IMR-90 (cell line): ENCODE measurements around the gene EML6. TPM values are rescaled to one million over a fixed set of nuclear protein-coding genes. Genes with fewer than 3 reads are reported as not detected.

Experiments
- ATAC-seq: fragments of 200-7000 bp; cut with Tn5 transposase; 2 replicates; pipeline ENCODE4 v1.9.1; 2020; ENCODE audit warnings: low read depth, mild to moderate bottlenecking, moderate library complexity
- BruUV-seq: library from RNA; stranded (reverse); fragments of 400-500 nt; replicated peaks from 2 replicates; lab custom pipeline; 2021; lab: Mats Ljungman, UMichigan
- CTCF ChIA-PET: fragments of 300-600 bp; formaldehyde crosslinking; extraction: SDS; loops from one replicate; lab custom pipeline; 2021; ENCODE audit warnings: antibody characterized with exemption; lab: Yijun Ruan, JAX
- POLR2A ChIA-PET: fragments of 300-600 bp; sonication (Branson Sonifier 250); formaldehyde crosslinking; loops from one replicate; lab custom pipeline; 2022; ENCODE audit warnings: antibody characterized with exemption; ENCODE audit not compliant: unreplicated experiment; lab: Charles Lee
- DNase-seq: peaks from one replicate; pipeline ENCODE4 v3.0.0; 2013
- H2AFZ ChIP-seq: replicated peaks from 2 replicates; pipeline ENCODE3; 2013; ENCODE audit warnings: low read length, mild to moderate bottlenecking; ENCODE audit not compliant: poor library complexity
- H2AK5ac ChIP-seq: 2 replicates; pipeline ENCODE4 v1.6.1; 2013; ENCODE audit warnings: low read depth, low read length, inconsistent platforms
- H2AK9ac ChIP-seq: replicated peaks from 2 replicates; pipeline ENCODE3; 2013; ENCODE audit warnings: mild to moderate bottlenecking, low read depth, low read length, moderate library complexity; ENCODE audit not compliant: poor library complexity
- H2BK120ac ChIP-seq: 2 replicates; pipeline ENCODE4 v1.6.1; 2013; ENCODE audit warnings: low read depth, low read length, inconsistent platforms
- H2BK15ac ChIP-seq: 3 replicates; pipeline ENCODE4 v1.6.1; 2013; ENCODE audit warnings: low read depth, low read length, inconsistent platforms
- H2BK20ac ChIP-seq: 2 replicates; pipeline ENCODE4 v1.6.1; 2013; ENCODE audit warnings: low read depth, mild to moderate bottlenecking, inconsistent platforms, low read length, moderate library complexity
- H2BK5ac ChIP-seq: 2 replicates; pipeline ENCODE4 v1.6.1; 2013; ENCODE audit warnings: mild to moderate bottlenecking, low read depth, low read length, inconsistent platforms; ENCODE audit not compliant: poor library complexity, severe bottlenecking
- H3K14ac ChIP-seq: replicated peaks from 2 replicates; pipeline ENCODE4 v1.6.1; 2013; ENCODE audit warnings: low read depth, low read length, inconsistent platforms
- H3K18ac ChIP-seq: 2 replicates; pipeline ENCODE4 v1.6.1; 2013; ENCODE audit warnings: low read depth, low read length, control low read depth
- H3K23ac ChIP-seq: 2 replicates; pipeline ENCODE4 v1.6.1; 2013; ENCODE audit warnings: low read depth, low read length, inconsistent platforms
- H3K27ac ChIP-seq: 2 replicates; pipeline ENCODE4 v1.5.1; 2013; ENCODE audit warnings: mild to moderate bottlenecking, control low read depth, low read length; ENCODE audit not compliant: insufficient read depth
- H3K27me3 ChIP-seq: 2 replicates; pipeline ENCODE4 v1.6.1; 2013; ENCODE audit warnings: low read length; ENCODE audit not compliant: control insufficient read depth, insufficient read depth
- H3K36me3 ChIP-seq: 2 replicates; pipeline ENCODE4 v1.6.1; 2013; ENCODE audit warnings: low read length, mixed read lengths; ENCODE audit not compliant: control insufficient read depth, insufficient read depth
- H3K4ac ChIP-seq: 2 replicates; pipeline ENCODE4 v1.6.1; 2013; ENCODE audit warnings: low read depth, low read length, inconsistent platforms
- H3K4me1 ChIP-seq: 2 replicates; pipeline ENCODE4 v1.6.1; 2013; ENCODE audit warnings: low read length, mixed read lengths; ENCODE audit not compliant: control insufficient read depth, insufficient read depth
- H3K4me2 ChIP-seq: 2 replicates; pipeline ENCODE4 v1.6.1; 2013; ENCODE audit warnings: low read depth, mild to moderate bottlenecking, control low read depth, low read length, moderate library complexity
- H3K4me3 ChIP-seq: 2 replicates; pipeline ENCODE4 v1.5.1; 2013; ENCODE audit warnings: low read depth, mild to moderate bottlenecking, control low read depth, low read length, moderate library complexity; ENCODE audit not compliant: insufficient read depth
- H3K56ac ChIP-seq: 2 replicates; pipeline ENCODE4 v1.6.1; 2013; ENCODE audit warnings: low read length, inconsistent platforms; ENCODE audit not compliant: insufficient read depth; ENCODE audit errors: extremely low read depth
- H3K79me1 ChIP-seq, 2 experiments: 2 replicates each; pipeline ENCODE4 v1.6.1; 2013; ENCODE audit warnings: low read length in 2 of 2, inconsistent platforms in 1 of 2, low read depth in 1 of 2
- H3K9ac ChIP-seq: 2 replicates; pipeline ENCODE4 v1.6.1; 2013; ENCODE audit warnings: low read depth, low read length, control low read depth
- H3K9me1 ChIP-seq: 2 replicates; pipeline ENCODE4 v1.6.1; 2013; ENCODE audit warnings: low read length, inconsistent platforms; ENCODE audit not compliant: insufficient read depth
- H3K9me3 ChIP-seq: 2 replicates; pipeline ENCODE4 v1.6.1; 2013; ENCODE audit warnings: low read length; ENCODE audit not compliant: control insufficient read depth, insufficient read depth
- H4K20me1 ChIP-seq: 2 replicates; pipeline ENCODE4 v1.6.1; 2013; ENCODE audit warnings: low read length, inconsistent platforms; ENCODE audit not compliant: insufficient read depth
- H4K5ac ChIP-seq: 2 replicates; pipeline ENCODE4 v1.6.1; 2013; ENCODE audit warnings: mild to moderate bottlenecking, low read depth, low read length, control low read depth
- H4K8ac ChIP-seq, 2 experiments: 2 replicates each; pipeline ENCODE4 v1.6.1; 2013; ENCODE audit warnings: low read depth in 2 of 2, low read length in 2 of 2, control low read depth in 1 of 2, inconsistent platforms in 1 of 2
- H4K91ac ChIP-seq: 2 replicates; pipeline ENCODE4 v1.6.1; 2013; ENCODE audit warnings: low read depth, low read length, inconsistent platforms; ENCODE audit not compliant: insufficient read depth
- BHLHE40 ChIP-seq: fragments of 150-350 bp; IDR thresholded peaks from 2 replicates; pipeline ENCODE4 v1.6.1; 2016; ENCODE audit warnings: mild to moderate bottlenecking, low read depth, low read length
- CEBPB ChIP-seq: IDR thresholded peaks from 2 replicates; pipeline ENCODE4 v1.6.1; 2012; ENCODE audit warnings: low read depth, low read length, improper control_type of control experiment
- CHD1 ChIP-seq: IDR thresholded peaks from 2 replicates; pipeline ENCODE4 v1.6.1; 2012; ENCODE audit warnings: low read depth, low read length, improper control_type of control experiment
- CTCF ChIP-seq: conservative IDR thresholded peaks from 2 replicates; pipeline ENCODE4 v1.5.1; 2012; ENCODE audit warnings: mild to moderate bottlenecking, low read depth, low read length, improper control_type of control experiment
- FOS ChIP-seq: fragments of 150-350 bp; IDR thresholded peaks from 2 replicates; pipeline ENCODE4 v1.6.1; 2016; ENCODE audit warnings: low read depth, low read length
- MAFK ChIP-seq: IDR thresholded peaks from 2 replicates; pipeline ENCODE4 v1.6.1; 2012; ENCODE audit warnings: low read depth, low read length, improper control_type of control experiment
- MAZ ChIP-seq: IDR thresholded peaks from 2 replicates; pipeline ENCODE4 v1.6.1; 2012; ENCODE audit warnings: low read depth, mild to moderate bottlenecking, low read length, improper control_type of control experiment, moderate library complexity, borderline replicate concordance
- MXI1 ChIP-seq: IDR thresholded peaks from 2 replicates; pipeline ENCODE4 v1.6.1; 2012; ENCODE audit warnings: low read depth, mild to moderate bottlenecking, low read length, moderate library complexity, borderline replicate concordance
- NFE2L2 ChIP-seq: fragments of 150-350 bp; IDR thresholded peaks from 2 replicates; pipeline ENCODE4 v1.6.1; 2016; ENCODE audit warnings: low read depth, mild to moderate bottlenecking, low read length
- POLR2A ChIP-seq: IDR thresholded peaks from 2 replicates; pipeline ENCODE4 v1.6.1; 2012; ENCODE audit warnings: mild to moderate bottlenecking, low read depth, low read length
- RAD21 ChIP-seq: IDR thresholded peaks from 2 replicates; pipeline ENCODE4 v1.6.1; 2012; ENCODE audit warnings: low read length, improper control_type of control experiment
- RCOR1 ChIP-seq: IDR thresholded peaks from 2 replicates; pipeline ENCODE4 v1.6.1; 2012; ENCODE audit warnings: mild to moderate bottlenecking, low read length, improper control_type of control experiment; ENCODE audit not compliant: insufficient replicate concordance
- RFX5 ChIP-seq: IDR thresholded peaks from 2 replicates; pipeline ENCODE4 v1.8.0; 2012; ENCODE audit warnings: low read depth, mild to moderate bottlenecking, low read length, moderate library complexity
- SMC3 ChIP-seq: fragments of 150-350 bp; IDR thresholded peaks from 2 replicates; pipeline ENCODE4 v1.6.1; 2016; ENCODE audit warnings: low read depth, mild to moderate bottlenecking, antibody characterized with exemption, low read length, moderate library complexity
- WGBS, 2 experiments: methylation state at CpG; one replicate each; pipeline versions ENCODE4 v1.1.5 to v1.1.7; 2013; ENCODE audit warnings: missing lambda C conversion rate in 2 of 2; ENCODE audit not compliant: insufficient read length in 1 of 2; ENCODE audit errors: extremely low coverage in 2 of 2; 5-methylcytosine and 5-hydroxymethylcytosine counted together
- dilution Hi-C: fragments of 300-500 bp; cut with HindIII; formaldehyde crosslinking; loops from one replicate; pipeline ENCODE4 v1.14.3; 2018; ENCODE audit warnings: low sequenced_read_pairs; ENCODE audit not compliant: unreplicated experiment
- in situ Hi-C: fragments of 300-500 bp; cut with MboI; formaldehyde crosslinking; loops from 3 replicates; pipeline ENCODE4 v1.14.3; 2019; ENCODE audit warnings: low sequenced_read_pairs, inconsistent platforms, mixed read lengths
- intact Hi-C: fragments of 100-400 bp; cut with micrococcal nuclease; formaldehyde crosslinking; loops from 2 replicates; pipeline ENCODE4 v1.10.0; 2022
- polyA plus RNA-seq, 3 experiments: library from polyadenylated mRNA; depleted of rRNA; stranded (reverse); fragments of >200 nt; gene quantifications; 2 replicates each; pipeline ENCODE4 v1.2.3, GENCODE V29; 2012; ENCODE audit warnings: low replicate concordance in 1 of 3
- total RNA-seq: library from RNA; depleted of rRNA; stranded (reverse); fragments of >200 nt; gene quantifications from 2 replicates; pipeline ENCODE4 v1.2.3, GENCODE V29; 2012
- TF ChIP-seq, protein P1 (sequence below): fragments of 150-350 bp; IDR thresholded peaks from 2 replicates; pipeline ENCODE4 v1.6.1; 2016; ENCODE audit warnings: low read depth, mild to moderate bottlenecking, low read length, moderate library complexity, borderline replicate concordance
- TF ChIP-seq, protein P2 (sequence below): fragments of 150-350 bp; IDR thresholded peaks from 2 replicates; pipeline ENCODE4 v1.6.1; 2017; ENCODE audit warnings: mild to moderate bottlenecking, antibody characterized with exemption, low read length, low read depth

The EML6 gene
- total and polyA plus RNA-seq, 2 of the 4 experiments (the other 2 are of a cell fraction), result 0.18 to 0.19 TPM

GRCh38 chr2:54834721-54835120 is 111.3 kb downstream of the EML6 start:
- H2BK5ac ChIP-seq, result no peak overlapping the region
- POLR2A ChIA-PET, result no interaction called here
- CTCF ChIA-PET, result interaction anchor here (0.6 kb wide), 1 partner anchor 236 kb away, joined by 3 read pairs; no protein-coding TSS in a partner anchor
- no peak overlapping the region for H3K9ac ChIP-seq
- no peaks in the 10 kb centered on the region for H3K79me1 ChIP-seq
- H3K36me3 ChIP-seq, result no peaks in the 10 kb centered on the region
- H3K23ac ChIP-seq, result no peak overlapping the region
- H3K14ac ChIP-seq, result no peak overlapping the region
- no peaks in the 10 kb centered on the region for H3K9me1 ChIP-seq
- WGBS, 2 experiments, result 100% methylated on average over 3 of the region's 5 CpGs; no CpG with 5 or more reads in 1 of the 2 experiments
- no peaks in the 10 kb centered on the region for H3K4me1 ChIP-seq
- H3K18ac ChIP-seq, result no peak overlapping the region
- BruUV-seq, result no TSS peak
- dilution Hi-C loops (no loop called here), intact Hi-C loops (no loop called here), in situ Hi-C loops (loop anchor here (5.0 kb wide), 1 partner anchor 732 kb away; no protein-coding TSS in a partner anchor)
- H3K4ac ChIP-seq, result no peak overlapping the region
- H3K27ac ChIP-seq, result no peak overlapping the region
- no peak overlapping the region for H2BK20ac ChIP-seq
- peaks cover 35% of the 10 kb centered on the region for H3K27me3 ChIP-seq
- no peak overlapping the region for H2BK120ac ChIP-seq
- no peak overlapping the region for H2AK5ac ChIP-seq
- no peak overlapping the region for H4K8ac ChIP-seq
- H4K91ac ChIP-seq, result no peak overlapping the region
- no peak overlapping the region for H2AK9ac ChIP-seq
- peaks cover 3% of the 10 kb centered on the region; the same call in 1 of the 2 replicates for H3K9me3 ChIP-seq
- H3K4me3 ChIP-seq, result no peak overlapping the region
- H2AFZ ChIP-seq, result no peak overlapping the region
- no peak overlapping the region for H3K56ac ChIP-seq
- H3K4me2 ChIP-seq, result no peak overlapping the region
- no peak overlapping the region for H2BK15ac ChIP-seq
- TF ChIP-seq CHD1 (no peak), CTCF (no peak), POLR2A (no peak), NFE2L2 (no peak), RCOR1 (no peak), SMC3 (no peak), MAZ (no peak), RAD21 (no peak), MAFK (no peak), BHLHE40 (no peak), RFX5 (no peak), MXI1 (no peak), FOS (no peak), CEBPB (no peak)
- TF ChIP-seq, protein P1, sequence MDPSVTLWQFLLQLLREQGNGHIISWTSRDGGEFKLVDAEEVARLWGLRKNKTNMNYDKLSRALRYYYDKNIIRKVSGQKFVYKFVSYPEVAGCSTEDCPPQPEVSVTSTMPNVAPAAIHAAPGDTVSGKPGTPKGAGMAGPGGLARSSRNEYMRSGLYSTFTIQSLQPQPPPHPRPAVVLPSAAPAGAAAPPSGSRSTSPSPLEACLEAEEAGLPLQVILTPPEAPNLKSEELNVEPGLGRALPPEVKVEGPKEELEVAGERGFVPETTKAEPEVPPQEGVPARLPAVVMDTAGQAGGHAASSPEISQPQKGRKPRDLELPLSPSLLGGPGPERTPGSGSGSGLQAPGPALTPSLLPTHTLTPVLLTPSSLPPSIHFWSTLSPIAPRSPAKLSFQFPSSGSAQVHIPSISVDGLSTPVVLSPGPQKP, result no peak
- TF ChIP-seq, protein P2, sequence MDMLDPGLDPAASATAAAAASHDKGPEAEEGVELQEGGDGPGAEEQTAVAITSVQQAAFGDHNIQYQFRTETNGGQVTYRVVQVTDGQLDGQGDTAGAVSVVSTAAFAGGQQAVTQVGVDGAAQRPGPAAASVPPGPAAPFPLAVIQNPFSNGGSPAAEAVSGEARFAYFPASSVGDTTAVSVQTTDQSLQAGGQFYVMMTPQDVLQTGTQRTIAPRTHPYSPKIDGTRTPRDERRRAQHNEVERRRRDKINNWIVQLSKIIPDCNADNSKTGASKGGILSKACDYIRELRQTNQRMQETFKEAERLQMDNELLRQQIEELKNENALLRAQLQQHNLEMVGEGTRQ, result no peak
- ATAC-seq (no peak), DNase-seq (no peak)
- H4K20me1 ChIP-seq, result no peaks in the 10 kb centered on the region
- H4K5ac ChIP-seq, result no peak overlapping the region
